HG03280 (cell line): ENCODE data around the gene TICRR.
"Not testable (repeated sequence)": the region's sequence is repeated elsewhere in the genome, so short reads cannot be mapped to it uniquely, and the experiment has no call there.

Experiments
- ATAC-seq: cut with Tn5 transposase; IDR thresholded peaks from one replicate; pipeline ENCODE4 v1.9.1; 2021; ENCODE audit warnings: mild to moderate bottlenecking, moderate library complexity; ENCODE audit not compliant: unreplicated experiment

TICRR gene

GRCh38 chr15:89559769-89560264 lies 15.5 kb upstream of the TICRR start:
- ATAC-seq = no peak

DNA sequence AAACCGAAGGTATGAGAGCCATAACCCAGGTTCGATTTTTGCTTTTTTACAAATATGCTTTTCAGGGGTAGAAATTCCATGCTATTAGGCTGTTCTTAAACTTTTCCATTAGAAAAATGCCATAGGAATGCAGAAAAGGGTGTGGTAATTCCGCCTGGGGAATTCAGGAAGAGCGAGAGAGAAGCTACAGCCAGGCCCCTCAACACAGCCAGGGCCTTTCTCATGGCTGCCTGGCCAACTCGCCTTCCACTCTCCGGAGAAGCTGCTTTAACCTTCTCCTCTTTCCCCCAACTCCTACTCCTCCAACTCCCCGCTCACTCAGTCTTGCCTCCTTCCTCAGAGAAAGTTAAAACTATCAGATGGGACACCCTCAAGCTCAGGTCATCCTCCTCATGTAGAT lies 9.1 kb upstream of the TICRR start:
- no peak for ATAC-seq

DNA sequence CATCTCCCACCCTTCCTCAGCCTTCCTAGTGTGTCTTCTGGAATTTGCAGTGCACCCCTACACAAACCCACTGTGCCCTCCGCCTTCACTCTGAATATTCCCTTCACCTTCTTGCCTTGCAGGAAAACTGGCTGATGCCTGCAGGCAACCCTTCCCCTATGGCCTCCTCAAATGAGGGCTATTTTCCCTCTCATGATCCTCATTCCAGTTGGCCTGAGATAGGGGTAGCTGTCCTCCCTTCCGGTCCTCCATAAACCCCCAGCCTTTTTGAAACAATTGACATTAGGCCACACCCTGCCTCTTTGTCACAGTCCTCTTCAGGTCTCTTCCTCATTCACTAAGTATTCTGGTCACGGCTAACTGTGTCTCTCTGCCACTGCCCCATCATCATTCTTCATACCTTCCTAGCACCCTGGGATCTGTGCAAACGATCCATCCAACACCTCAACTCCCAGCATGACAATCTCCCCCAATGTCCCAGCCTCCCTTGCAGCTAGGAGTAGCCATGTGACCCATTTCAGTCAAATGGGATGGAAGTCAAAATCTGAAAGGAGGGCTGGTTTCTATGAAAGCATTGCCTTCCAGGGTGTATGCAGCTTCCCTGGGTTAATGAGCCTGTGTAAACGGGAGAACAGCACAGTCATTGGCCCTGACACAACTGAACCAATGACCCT lies 8.5 kb upstream of the TICRR start:
- ATAC-seq = no peak

DNA sequence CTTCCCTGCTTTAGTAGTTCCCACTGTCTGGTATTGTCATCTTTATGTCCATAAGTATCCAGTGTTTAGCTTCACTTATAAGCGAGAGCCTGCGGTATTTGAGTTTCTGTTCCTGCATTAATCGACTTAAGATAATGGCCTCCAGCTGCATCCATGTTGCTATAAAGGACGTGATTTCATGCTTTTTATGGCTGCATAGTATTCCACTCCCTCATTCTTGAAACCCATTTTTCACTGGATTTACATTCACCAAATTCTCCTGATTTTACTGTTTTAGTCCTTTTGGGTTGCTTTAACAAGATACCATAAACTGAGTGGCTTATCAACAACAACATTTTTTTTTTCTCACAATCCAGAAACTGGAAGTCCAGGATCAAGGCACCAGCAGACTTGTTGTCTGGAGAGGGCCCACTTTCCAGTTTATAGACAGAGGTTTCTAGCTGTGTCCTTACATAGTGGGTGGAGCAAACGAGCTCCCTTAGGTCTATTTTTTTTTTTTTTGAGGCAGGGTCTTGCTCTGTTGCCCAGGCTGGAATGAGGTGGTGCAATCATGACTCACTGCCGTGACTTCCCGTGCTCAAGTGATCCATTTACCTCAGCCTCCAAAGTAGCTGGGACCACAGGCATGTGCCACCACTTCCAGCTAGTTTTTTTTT lies 6.1 kb upstream of the TICRR start:
- no peak for ATAC-seq

DNA sequence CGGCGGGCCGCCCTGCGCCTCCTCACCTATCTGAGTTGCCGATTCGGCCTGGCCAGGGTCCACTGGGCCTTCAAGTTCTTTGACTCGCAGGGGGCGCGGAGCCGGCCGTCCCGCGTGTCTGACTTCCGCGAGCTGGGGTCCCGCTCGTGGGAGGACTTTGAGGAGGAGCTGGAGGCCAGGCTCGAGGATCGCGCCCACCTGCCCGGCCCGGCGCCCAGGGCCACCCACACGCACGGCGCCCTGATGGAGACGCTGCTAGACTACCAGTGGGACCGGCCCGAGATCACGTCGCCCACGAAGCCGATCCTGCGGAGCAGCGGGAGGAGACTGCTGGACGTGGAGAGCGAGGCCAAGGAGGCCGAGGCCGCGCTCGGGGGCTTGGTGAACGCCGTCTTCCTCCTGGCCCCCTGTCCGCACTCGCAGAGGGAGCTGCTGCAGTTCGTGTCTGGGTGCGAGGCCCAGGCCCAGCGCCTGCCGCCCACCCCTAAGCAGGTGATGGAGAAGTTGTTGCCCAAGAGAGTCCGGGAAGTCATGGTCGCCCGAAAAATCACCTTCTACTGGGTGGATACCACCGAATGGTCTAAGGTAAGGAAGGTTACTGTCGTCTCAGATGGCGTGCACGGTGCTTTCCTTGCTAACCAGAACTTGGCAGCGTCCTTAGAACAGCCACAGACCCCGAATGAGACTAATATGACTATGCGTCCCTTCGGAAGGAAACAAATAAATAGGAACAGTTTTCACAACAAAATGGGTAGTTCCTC lies 567 bp downstream of the TICRR start:
- ATAC-seq = peak; percentile 25

GRCh38 chr15:89576417-89576773 lies 1.1 kb downstream of the TICRR start:
- ATAC-seq = no peak

GRCh38 chr15:89577776-89578115 lies 2.5 kb downstream of the TICRR start:
- ATAC-seq = no peak

GRCh38 chr15:89578146-89578545 lies 2.9 kb downstream of the TICRR start:
- no peak for ATAC-seq

- not testable (repeated sequence) for ATAC-seq
Observed at GRCh38 chr15:89580747-89581146, 5.5 kb downstream of the TICRR start.

- ATAC-seq = no peak
Observed at GRCh38 chr15:89586651-89587050, 11.4 kb downstream of the TICRR start.

DNA sequence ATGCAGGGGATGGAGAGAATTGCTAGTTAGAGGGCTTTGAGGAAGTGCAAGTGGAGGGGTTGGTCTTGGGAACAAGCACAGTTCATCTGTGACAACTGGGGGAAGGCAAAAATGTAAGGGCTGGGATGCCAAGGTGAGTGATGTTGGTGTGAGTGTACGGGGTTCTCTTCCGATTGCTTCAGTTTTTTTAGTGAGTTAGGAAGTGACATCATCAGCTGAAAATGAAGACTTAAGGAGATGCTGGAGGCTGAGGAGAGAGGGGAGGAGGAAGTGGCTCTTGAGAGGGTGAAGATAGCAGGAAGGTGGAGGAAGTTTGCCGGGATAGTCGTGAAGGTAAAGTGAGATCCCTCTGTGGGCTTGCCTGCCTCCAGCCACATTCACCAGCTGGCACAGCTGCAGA lies 12.7 kb downstream of the TICRR start:
- no peak for ATAC-seq

GRCh38 chr15:89591834-89592233 lies 16.6 kb downstream of the TICRR start:
- ATAC-seq = no peak

GRCh38 chr15:89593018-89593417 lies 17.7 kb downstream of the TICRR start:
- ATAC-seq = no peak

DNA sequence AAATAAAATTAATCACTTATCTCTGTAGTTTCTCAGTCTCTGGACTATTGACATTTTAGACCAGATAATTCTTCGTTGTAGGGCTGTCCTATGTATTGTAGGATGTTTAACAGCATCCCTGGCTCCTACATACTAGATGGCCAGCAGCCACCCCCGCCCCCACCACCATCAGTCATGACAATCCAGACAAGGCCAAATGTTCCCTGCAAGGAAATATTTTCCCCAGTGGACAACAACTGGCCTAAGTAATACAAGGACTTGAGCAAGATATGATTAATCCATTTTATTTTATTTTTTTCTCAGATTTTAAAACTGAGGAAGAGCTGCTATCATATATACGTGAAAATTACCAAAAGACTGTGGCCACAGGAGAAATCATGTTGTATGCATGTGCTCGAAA lies 23.8 kb downstream of the TICRR start:
- ATAC-seq = no peak

- no peak for ATAC-seq
Observed at GRCh38 chr15:89611317-89611716, 36.0 kb downstream of the TICRR start.

- ATAC-seq = no peak
Observed at GRCh38 chr15:89613031-89613430, 37.8 kb downstream of the TICRR start.

DNA sequence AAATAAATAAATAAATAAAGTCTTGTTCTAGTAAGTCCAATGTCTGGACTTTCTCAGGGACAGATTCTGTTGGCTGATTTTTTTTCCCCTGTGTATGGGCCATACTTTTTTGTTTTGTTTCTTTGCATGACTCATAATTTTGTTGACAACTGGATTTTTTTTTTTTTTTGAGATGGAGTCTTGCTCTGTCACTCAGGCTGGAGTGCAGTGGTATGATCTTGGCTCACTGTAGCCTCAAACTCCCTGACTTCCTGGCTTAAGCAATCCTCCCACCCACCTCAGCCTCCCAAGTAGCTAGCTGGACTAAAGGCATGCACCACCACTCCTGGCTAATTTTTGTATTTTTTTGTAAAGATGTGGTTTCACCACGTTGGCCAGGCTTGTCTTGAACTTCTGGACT lies 38.9 kb downstream of the TICRR start:
- no peak for ATAC-seq

GRCh38 chr15:89615135-89615534 lies 39.9 kb downstream of the TICRR start:
- ATAC-seq = no peak

GRCh38 chr15:89616228-89616627 lies 41.0 kb downstream of the TICRR start:
- no peak for ATAC-seq

GRCh38 chr15:89621547-89621946 lies 46.3 kb downstream of the TICRR start:
- ATAC-seq = no peak

GRCh38 chr15:89623165-89623564 lies 47.9 kb downstream of the TICRR start:
- ATAC-seq = no peak

- ATAC-seq = no peak
Observed at GRCh38 chr15:89625716-89626115, 50.4 kb downstream of the TICRR start.
